ENCODE measurements around the gene STK39.

The STK39 gene

DNA sequence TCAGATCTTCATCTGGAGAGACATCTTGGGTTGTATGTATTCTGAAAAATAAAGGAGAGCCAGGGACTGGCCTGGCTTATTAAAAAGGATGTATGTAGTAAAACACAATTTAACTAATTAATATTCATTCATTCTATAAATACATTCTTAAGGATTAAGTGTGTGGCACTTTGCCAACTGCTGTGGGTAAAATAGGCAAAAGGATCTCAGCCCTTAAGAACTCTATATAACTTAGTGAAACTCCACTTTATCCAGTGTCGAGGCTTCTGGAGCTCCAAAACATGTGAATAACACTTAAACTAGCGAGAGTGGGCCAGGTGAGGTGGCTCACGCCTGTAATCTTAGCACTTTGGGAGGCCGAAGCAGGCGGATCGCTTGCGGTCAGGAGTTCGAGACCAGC, 7.7 kb upstream of the STK39 start:
- no peak for DNase-seq (ENCODE audit: low read depth)
- TF ChIP-seq, protein P1, sequence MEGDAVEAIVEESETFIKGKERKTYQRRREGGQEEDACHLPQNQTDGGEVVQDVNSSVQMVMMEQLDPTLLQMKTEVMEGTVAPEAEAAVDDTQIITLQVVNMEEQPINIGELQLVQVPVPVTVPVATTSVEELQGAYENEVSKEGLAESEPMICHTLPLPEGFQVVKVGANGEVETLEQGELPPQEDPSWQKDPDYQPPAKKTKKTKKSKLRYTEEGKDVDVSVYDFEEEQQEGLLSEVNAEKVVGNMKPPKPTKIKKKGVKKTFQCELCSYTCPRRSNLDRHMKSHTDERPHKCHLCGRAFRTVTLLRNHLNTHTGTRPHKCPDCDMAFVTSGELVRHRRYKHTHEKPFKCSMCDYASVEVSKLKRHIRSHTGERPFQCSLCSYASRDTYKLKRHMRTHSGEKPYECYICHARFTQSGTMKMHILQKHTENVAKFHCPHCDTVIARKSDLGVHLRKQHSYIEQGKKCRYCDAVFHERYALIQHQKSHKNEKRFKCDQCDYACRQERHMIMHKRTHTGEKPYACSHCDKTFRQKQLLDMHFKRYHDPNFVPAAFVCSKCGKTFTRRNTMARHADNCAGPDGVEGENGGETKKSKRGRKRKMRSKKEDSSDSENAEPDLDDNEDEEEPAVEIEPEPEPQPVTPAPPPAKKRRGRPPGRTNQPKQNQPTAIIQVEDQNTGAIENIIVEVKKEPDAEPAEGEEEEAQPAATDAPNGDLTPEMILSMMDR (IDR thresholded peaks at IDR 0.05; ENCODE audit: low read length, missing control alignments) = no peak
- H3K4me3 ChIP-seq (replicated peaks; ENCODE audit: low read depth, low read length) = no peak overlapping the region

DNA sequence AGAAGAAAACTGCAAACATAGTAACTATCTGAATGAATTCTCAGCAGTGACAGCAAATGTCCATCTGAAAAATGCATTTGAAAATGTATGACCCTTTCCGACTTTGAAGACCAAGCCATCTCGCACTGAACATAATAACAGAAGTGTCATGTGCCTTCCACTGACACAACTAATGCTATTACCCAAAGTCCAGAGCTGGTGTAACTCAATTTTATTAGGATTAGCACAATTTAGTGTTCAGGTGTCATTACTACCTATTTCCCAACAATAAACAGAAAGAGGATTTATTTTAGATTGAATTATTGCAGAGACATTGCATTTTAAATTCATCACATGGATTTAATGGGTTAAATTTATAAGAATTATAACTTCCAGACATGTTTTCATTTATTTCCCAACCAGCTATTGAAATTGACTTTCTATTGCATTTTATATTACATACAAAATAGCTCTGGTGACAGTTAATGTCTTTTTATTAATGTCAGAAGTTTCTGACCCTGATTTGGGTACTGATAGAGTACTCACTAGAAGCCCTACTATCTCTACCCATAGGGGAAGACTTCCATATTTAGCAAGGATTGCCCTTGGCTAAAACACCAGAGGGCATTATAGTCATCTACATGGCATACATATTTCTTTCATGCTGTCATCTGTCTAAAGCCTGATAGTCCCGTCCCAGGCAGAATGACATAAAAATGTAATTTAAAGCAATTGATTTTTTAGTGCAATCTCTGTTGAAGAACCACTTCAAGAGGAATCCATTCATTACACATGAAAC, 7.0 kb upstream of the STK39 start:
- TF ChIP-seq, protein P1 (IDR thresholded peaks at IDR 0.05; ENCODE audit: low read length, missing control alignments) = no peak
- H3K4me3 ChIP-seq (replicated peaks; ENCODE audit: low read depth, low read length) = no peak overlapping the region
- DNase-seq (ENCODE audit: low read depth) = no peak

DNA sequence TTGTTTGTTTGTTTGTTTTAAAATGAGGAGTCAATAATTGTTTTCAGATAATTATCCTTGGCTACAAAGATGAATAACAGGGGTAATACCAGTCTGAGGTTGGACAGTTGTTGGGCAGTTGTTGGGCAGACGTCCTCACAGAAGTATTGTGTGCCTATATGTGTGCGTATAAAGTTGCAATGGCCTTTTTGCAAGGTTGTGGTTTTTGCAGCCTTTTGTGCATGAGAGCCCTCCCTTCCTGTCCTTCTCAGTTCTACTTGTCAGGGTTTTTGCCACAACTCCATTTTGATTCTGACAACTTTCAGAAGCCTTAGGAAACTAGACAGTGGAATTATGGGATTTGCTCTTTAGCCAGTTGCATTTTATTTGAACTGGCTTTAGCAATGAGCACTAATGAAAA, 6.0 kb upstream of the STK39 start:
- no peak overlapping the region for H3K4me3 ChIP-seq (replicated peaks; ENCODE audit: low read depth, low read length)
- TF ChIP-seq, protein P1 (IDR thresholded peaks at IDR 0.05; ENCODE audit: low read length, missing control alignments) = no peak
- no peak for DNase-seq (ENCODE audit: low read depth)

DNA sequence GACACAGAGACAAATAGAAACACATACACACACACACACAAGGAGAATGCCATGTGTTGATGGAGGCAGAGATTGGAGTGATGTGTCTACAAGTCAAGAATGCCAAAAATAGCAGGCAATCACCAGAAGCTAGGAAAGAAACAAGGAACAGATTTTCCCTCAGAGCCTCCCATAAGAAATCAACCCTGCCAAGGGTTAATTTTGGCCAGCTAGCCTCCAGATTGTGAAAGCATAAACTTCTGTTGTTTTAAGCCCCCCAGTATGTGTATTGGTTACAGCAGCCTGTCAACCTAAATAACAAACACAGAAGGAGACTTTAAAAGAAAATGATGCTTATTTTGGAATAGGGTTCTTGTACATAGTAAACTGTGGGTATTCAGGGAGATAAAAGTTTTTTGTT, 5.6 kb upstream of the STK39 start:
- no peak overlapping the region for H3K4me3 ChIP-seq (replicated peaks; ENCODE audit: low read depth, low read length)
- TF ChIP-seq, protein P1 (IDR thresholded peaks at IDR 0.05; ENCODE audit: low read length, missing control alignments) = no peak
- DNase-seq (ENCODE audit: low read depth) = no peak

DNA sequence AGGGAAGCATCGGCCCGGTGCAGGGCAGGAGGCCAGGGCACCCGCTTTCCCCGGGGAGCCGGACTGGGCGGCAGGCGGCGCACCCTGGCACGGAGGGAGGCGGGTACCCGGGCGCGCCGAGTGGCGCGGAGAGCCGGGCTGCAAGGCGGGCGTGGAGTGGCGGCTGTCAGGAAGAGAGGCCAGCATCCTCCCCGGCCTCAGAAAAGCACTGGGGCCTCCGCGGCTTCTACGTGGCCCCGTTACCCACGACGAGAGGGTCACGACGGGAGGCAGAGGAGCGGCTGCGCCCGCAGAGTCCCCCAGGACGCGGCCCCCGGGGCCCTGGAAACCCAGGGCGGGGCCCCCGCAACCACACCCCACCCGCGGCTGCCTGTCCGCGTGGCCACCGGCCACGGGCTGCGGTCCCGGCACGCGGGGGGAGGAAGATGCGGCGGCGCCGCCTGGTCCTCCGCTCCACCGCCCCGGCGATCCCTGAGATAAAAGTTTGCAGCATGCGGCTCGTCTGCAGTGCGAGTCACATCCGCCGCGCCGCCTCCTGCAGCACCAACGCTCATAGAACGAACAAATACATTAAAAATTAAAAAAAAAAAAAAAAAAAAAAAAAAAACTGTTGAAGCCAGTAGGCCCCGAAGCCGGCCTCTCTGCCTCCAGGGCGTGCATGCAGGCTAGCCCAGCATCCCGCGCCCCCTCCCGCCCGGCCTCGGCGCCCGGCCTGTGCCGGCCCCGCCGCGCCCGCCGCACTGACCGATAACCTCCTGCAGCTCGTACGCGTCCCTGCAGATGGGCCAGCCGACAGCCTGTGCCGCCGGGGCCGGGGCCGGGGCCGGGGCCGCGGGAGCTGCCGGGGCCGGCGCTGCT, 683 bp downstream of the STK39 start:
- peak overlapping the region; percentile 76 for H3K4me3 ChIP-seq (replicated peaks; ENCODE audit: low read depth, low read length)
- TF ChIP-seq, protein P1 (IDR thresholded peaks at IDR 0.05; ENCODE audit: low read length, missing control alignments) = no peak
- DNase-seq (ENCODE audit: low read depth) = peak; percentile 66

DNA sequence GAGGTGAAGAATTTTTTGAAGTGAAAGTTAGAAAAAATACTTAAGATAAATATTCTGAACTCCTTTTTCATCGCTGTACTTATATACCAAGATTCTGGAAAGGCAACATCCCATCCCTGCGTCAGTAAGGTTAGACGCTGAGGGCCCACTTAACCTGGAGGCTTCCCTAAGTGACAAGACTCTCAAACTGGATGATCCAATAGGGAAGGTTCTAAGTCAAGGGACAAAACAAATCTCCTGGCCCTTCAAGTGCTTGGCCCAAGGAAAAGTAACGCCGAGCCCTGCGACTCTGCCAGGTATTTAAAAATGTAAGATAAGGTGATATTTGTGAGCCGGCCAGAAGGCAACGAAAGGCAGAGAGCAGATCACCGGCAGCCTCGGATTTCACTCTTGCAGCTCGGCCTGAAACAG, 1.3 kb downstream of the STK39 start:
- peak overlapping the region; percentile 76 for H3K4me3 ChIP-seq (replicated peaks; ENCODE audit: low read depth, low read length)
- TF ChIP-seq, protein P1 (IDR thresholded peaks at IDR 0.05; ENCODE audit: low read length, missing control alignments) = no peak
- DNase-seq (ENCODE audit: low read depth) = no peak
